Tibial nerve (tissue), 4 donors: ENCODE results near the gene IDI1. TPM values are rescaled to one million over a fixed set of nuclear protein-coding genes. Genes with fewer than 3 reads are reported as not detected.

Source experiments
- DNase-seq, 2 donors: peaks; one replicate each; pipeline ENCODE4 v3.0.0-alpha.2; 2019; ENCODE audit warnings: low spot score in 2 of 2
- H3K27ac ChIP-seq, 4 donors: fragments of 200-600 bp; sonication (generic) in 3 of 4; one replicate each; pipeline ENCODE4 v1.5.1; 2017 to 2019; ENCODE audit warnings: mild to moderate bottlenecking in 1 of 4
- H3K27me3 ChIP-seq, 2 donors: fragments of 200-600 bp; sonication (generic) in 1 of 2; one replicate each; pipeline versions ENCODE4 v1.5.1 to v1.6.0; 2017 to 2019
- H3K36me3 ChIP-seq, 3 donors: fragments of 200-600 bp; sonication (generic); one replicate each; pipeline ENCODE4 v1.5.1; 2018 to 2019
- H3K4me1 ChIP-seq, 4 donors: fragments of 200-600 bp; sonication (generic) in 3 of 4; one replicate each; pipeline ENCODE4 v1.5.1; 2017 to 2019
- H3K4me3 ChIP-seq, 4 donors: fragments of 200-600 bp; sonication (generic) in 3 of 4; one replicate each; pipeline ENCODE4 v1.5.1; 2017 to 2019; ENCODE audit warnings: mild to moderate bottlenecking in 1 of 4, moderate library complexity in 1 of 4
- H3K9me3 ChIP-seq, 4 donors: fragments of 200-600 bp; sonication (generic) in 3 of 4; one replicate each; pipeline ENCODE4 v1.5.1; 2017 to 2019
- EP300 ChIP-seq, 2 donors: sonication (generic); formaldehyde crosslinking; IDR thresholded peaks; one replicate each; pipeline ENCODE4 v1.6.1; 2017; ENCODE audit warnings: antibody characterized with exemption in 2 of 2, mild to moderate bottlenecking in 1 of 2
- POLR2A ChIP-seq, 2 donors: fragments of 450-650 bp; IDR thresholded peaks; one replicate each; pipeline ENCODE4 v1.6.1; 2017; ENCODE audit warnings: antibody characterized with exemption in 2 of 2, mild to moderate bottlenecking in 2 of 2, moderate library complexity in 2 of 2
- WGBS, 2 donors: methylation state at CpG; one replicate each; pipeline ENCODE4 v1.1.5; 2018; 5-methylcytosine and 5-hydroxymethylcytosine counted together
- total RNA-seq, 4 donors: library from RNA; depleted of rRNA; stranded (reverse); fragments of >200 nt; gene quantifications; one replicate each; pipeline ENCODE4 v1.1.0, GENCODE V29; 2016
- TF ChIP-seq, protein P1 (sequence below), 5 experiments: fragments of 200-600 bp in 3 of 5; fragments of 450-650 bp in 2 of 5; sonication (generic) in 3 of 5; IDR thresholded peaks; one replicate each; pipeline ENCODE4 v1.5.1; 2016 to 2019; ENCODE audit warnings: antibody characterized with exemption in 5 of 5, mild to moderate bottlenecking in 3 of 5, moderate library complexity in 2 of 5

Gene IDI1
- total RNA-seq, 4 donors from 2014 or later, result 25.5 to 41.0 (median 33.4) TPM

- 89 to 90% methylated on average over 7 of the region's 7 CpGs for WGBS, 2 donors
- DNase-seq, result no peak
- H3K36me3 ChIP-seq, result peaks cover 3 to 83% (median 31%) of the 10 kb centered on the region in 3 donors
- no peak overlapping the region for H3K4me3 ChIP-seq
- no peak overlapping the region for H3K27ac ChIP-seq
- TF ChIP-seq POLR2A (IDR thresholded peaks at IDR 0.05), result no peak
- TF ChIP-seq, protein P1, sequence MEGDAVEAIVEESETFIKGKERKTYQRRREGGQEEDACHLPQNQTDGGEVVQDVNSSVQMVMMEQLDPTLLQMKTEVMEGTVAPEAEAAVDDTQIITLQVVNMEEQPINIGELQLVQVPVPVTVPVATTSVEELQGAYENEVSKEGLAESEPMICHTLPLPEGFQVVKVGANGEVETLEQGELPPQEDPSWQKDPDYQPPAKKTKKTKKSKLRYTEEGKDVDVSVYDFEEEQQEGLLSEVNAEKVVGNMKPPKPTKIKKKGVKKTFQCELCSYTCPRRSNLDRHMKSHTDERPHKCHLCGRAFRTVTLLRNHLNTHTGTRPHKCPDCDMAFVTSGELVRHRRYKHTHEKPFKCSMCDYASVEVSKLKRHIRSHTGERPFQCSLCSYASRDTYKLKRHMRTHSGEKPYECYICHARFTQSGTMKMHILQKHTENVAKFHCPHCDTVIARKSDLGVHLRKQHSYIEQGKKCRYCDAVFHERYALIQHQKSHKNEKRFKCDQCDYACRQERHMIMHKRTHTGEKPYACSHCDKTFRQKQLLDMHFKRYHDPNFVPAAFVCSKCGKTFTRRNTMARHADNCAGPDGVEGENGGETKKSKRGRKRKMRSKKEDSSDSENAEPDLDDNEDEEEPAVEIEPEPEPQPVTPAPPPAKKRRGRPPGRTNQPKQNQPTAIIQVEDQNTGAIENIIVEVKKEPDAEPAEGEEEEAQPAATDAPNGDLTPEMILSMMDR (IDR thresholded peaks at IDR 0.05), result no peak
- TF ChIP-seq EP300 (IDR thresholded peaks at IDR 0.05), result no peak
- H3K27me3 ChIP-seq, result no peaks in the 10 kb centered on the region
- peaks cover 0 to 6% (median 0%) of the 10 kb centered on the region in 4 donors for H3K4me1 ChIP-seq
- no peaks in the 10 kb centered on the region for H3K9me3 ChIP-seq
Observed at GRCh38 chr10:995559-995926, 53.4 kb downstream of the IDI1 start.

GRCh38 chr10:994836-995558, 53.9 kb downstream of the IDI1 start:
- H3K4me3 ChIP-seq, result no peak overlapping the region
- H3K36me3 ChIP-seq, result peaks cover 3 to 78% (median 26%) of the 10 kb centered on the region in 3 donors
- no peak overlapping the region for H3K27ac ChIP-seq
- no peak for DNase-seq
- H3K27me3 ChIP-seq, result no peaks in the 10 kb centered on the region
- 94 to 99% methylated on average over 6 of the region's 6 CpGs for WGBS, 2 donors
- H3K9me3 ChIP-seq, result no peaks in the 10 kb centered on the region
- H3K4me1 ChIP-seq, result peaks cover 0 to 11% (median 2%) of the 10 kb centered on the region in 4 donors
- TF ChIP-seq EP300 (IDR thresholded peaks at IDR 0.05), result no peak
- no peak for TF ChIP-seq POLR2A (IDR thresholded peaks at IDR 0.05)
- TF ChIP-seq, protein P1 (IDR thresholded peaks at IDR 0.05), result no peak

- Histone ChIP-seq H3K27ac (peak overlapping the region in 1 of 4 donors; percentile 42), H3K4me1 (peaks cover 0 to 23% (median 12%) of the 10 kb centered on the region in 4 donors), H3K9me3 (no peaks in the 10 kb centered on the region), H3K36me3 (peaks cover 3 to 56% (median 20%) of the 10 kb centered on the region in 3 donors), H3K4me3 (no peak overlapping the region), H3K27me3 (no peaks in the 10 kb centered on the region)
- peak in 1 of 2 donors; percentile 41 for TF ChIP-seq EP300 (IDR thresholded peaks at IDR 0.05)
- TF ChIP-seq, protein P1 (IDR thresholded peaks at IDR 0.05), result no peak
- no peak for TF ChIP-seq POLR2A (IDR thresholded peaks at IDR 0.05)
- peak in 1 of 2 donors; percentile 13 for DNase-seq
Observed at GRCh38 chr10:992871-993270, 56.0 kb downstream of the IDI1 start.

GRCh38 chr10:992467-992866, 56.5 kb downstream of the IDI1 start:
- Histone ChIP-seq H3K9me3 (no peaks in the 10 kb centered on the region), H3K4me1 (peaks cover 0 to 25% (median 12%) of the 10 kb centered on the region in 4 donors), H3K27me3 (no peaks in the 10 kb centered on the region), H3K4me3 (no peak overlapping the region), H3K36me3 (peaks cover 3 to 52% (median 20%) of the 10 kb centered on the region in 3 donors), H3K27ac (peak overlapping the region in 1 of 4 donors; percentile 42)
- DNase-seq, result no peak
- WGBS, 2 donors, result 95 to 96% methylated on average over 6 of the region's 6 CpGs
- TF ChIP-seq, protein P1 (IDR thresholded peaks at IDR 0.05), result no peak
- TF ChIP-seq EP300 (IDR thresholded peaks at IDR 0.05) (no peak), POLR2A (IDR thresholded peaks at IDR 0.05) (no peak)

DNA sequence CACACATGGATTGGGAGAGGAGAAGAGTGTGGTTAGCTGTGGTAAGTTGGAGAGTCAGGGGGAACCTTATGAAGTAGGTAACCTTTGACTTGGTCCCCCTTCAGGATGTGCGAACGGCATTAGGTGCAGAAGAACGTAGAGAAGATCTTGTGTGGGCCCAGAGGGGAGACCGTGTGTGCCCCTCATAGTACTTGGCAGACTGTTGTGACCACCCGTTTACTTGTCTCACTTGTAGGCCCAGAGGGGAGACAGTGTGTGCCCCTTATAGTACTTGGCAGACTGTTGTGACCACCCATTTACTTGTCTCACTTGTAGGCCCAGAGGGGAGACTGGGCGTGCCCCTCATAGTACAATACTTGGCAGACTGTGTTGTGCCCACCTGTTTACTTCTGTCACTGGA, 58.1 kb downstream of the IDI1 start:
- Histone ChIP-seq H3K9me3 (no peaks in the 10 kb centered on the region), H3K4me1 (peaks cover 0 to 40% (median 18%) of the 10 kb centered on the region in 4 donors), H3K4me3 (no peak overlapping the region), H3K27ac (no peak overlapping the region), H3K36me3 (peaks cover 3 to 36% (median 11%) of the 10 kb centered on the region in 3 donors), H3K27me3 (no peaks in the 10 kb centered on the region)
- 89 to 99% methylated on average over 6 of the region's 6 CpGs for WGBS, 2 donors
- TF ChIP-seq, protein P1 (IDR thresholded peaks at IDR 0.05), result no peak
- no peak for TF ChIP-seq EP300 (IDR thresholded peaks at IDR 0.05)
- TF ChIP-seq POLR2A (IDR thresholded peaks at IDR 0.05), result no peak
- no peak for DNase-seq
